HG02798 (cell line): ENCODE results near the gene COMP.

ENCODE experiments used
- ATAC-seq: cut with Tn5 transposase; IDR thresholded peaks from one replicate; pipeline ENCODE4 v1.9.1; 2021; ENCODE audit warnings: mild to moderate bottlenecking; ENCODE audit not compliant: unreplicated experiment, poor library complexity

COMP gene

GRCh38 chr19:18785179-18786124, 5.7 kb downstream of the COMP start:
- no peak for ATAC-seq

- no peak for ATAC-seq
Observed at GRCh38 chr19:18784786-18785120, 6.4 kb downstream of the COMP start.

DNA sequence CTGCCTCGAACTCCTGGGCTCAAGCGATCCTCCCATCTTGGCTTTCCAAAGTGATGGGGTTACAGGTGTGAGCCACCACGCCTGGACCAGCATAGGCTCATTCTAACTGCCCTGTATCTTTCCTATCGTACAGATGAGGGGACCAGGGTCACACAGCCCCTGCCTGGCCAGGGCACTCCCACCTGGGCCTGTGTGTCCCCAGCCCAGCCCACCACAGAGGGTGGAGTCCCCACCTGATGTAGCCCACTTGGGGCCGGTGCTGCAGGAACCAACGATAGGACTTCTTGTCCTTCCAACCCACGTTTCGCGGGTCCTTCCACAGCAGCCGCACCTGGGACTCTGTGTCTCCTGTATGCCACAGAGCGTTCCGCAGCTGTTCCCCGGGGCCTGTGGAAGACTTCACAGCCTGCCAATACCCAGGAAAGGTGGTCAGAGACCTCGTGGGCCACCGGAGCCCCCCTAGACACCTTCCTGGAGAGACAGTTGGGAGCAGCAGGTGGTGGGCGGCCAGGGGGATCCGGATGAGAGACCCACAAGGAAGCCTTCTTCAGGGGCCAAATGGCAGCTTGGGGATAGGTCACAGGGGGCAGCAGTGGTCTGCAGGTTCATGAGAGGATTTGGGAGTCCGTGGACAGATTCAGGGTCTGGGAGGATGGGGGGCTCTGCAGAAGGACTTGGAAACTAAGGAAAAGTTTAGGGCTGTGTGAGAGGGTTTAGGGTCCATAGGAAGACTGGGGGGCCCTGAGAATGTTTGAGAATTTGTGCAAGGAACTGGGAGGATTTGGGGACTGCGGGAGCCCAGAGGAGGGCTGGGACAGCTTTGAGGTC, 6.9 kb downstream of the COMP start:
- ATAC-seq, result no peak

- ATAC-seq, result no peak
Observed at GRCh38 chr19:18782559-18783225, 8.4 kb downstream of the COMP start.

DNA sequence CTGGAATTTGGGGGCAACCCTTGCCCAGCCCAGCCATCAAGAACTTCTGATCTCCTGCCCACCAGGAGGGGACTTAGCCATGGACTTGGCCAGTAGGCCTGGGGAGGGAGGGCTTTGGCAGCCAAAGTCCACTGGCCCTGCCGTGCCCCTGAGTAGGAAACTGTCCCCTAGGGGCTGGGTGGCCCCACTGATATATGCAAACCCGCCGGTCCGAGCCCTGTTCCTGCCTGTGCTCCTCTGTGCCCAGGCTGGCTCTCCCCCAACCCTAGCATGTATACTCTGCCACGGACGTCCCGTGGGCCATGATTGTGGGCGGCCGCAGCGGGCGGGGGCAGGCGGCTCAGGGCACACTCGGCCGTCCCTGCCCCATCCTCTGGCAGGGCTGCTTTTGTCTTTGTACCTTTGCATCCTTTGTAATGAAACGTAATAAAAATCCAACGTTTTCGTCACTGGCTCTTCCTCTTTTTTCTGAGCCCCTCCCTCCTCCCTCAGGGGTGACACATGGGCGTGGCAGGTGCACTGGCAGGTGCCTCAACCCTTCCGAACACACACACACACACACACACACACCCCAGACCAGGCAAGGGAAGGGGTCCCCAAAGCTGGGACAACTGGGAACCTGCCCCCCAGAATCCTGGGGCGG, 9.1 kb downstream of the COMP start:
- no peak for ATAC-seq

GRCh38 chr19:18781047-18781600, 10.0 kb downstream of the COMP start:
- ATAC-seq, result no peak

- no peak for ATAC-seq
Observed at GRCh38 chr19:18780631-18781030, 10.5 kb downstream of the COMP start.

GRCh38 chr19:18780081-18780480, 11.0 kb downstream of the COMP start:
- no peak for ATAC-seq

DNA sequence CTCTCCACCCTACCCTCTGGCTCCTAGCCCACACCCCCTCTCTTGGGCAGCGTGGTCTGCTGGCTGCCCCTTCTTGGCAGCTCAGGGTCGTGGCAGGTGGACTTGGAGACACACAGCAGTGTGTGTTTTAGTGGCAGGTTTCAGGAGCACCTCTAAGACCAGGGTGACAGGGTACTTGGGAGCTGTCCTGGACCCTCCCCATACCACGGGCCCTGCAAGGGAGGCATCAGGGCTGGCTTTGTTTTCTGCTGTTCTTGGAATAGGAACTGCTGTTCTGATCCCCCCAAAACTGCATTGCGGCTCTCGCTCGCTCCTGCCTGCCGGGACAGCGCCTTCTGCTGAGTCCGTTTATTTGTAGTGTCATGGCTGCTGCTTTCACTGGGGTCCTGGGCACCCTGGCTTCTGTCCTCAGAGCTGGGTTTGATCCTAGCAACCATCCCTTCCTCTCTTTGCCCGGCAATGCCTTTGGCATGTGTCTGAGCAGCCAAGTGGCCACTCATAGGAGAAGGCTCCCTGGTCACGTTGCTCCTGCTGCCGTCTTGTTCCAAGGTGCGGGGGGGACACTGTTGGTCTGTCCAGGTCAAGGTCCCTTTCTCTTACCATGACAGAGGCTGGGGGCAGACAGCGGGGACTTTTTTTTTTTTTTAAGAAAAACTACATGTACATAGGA, 12.1 kb downstream of the COMP start:
- ATAC-seq, result no peak

DNA sequence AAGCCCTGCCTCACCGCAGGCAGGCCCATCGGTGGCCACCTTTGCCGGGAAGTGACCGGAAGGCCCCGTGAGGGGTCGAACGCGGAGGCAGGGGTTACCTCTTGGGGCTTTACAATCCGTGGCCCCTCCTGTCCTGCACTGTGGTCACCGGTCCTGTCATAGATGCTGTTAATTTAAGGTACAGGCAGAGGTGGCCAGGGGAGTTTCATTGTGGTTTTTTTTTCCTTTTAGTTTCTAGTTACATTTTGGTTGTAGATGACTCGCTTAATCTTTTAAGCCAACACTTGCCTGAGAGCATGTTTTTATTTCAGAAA, 13.1 kb downstream of the COMP start:
- ATAC-seq, result no peak

- no peak for ATAC-seq
Observed at GRCh38 chr19:18777301-18778075, 13.6 kb downstream of the COMP start.

DNA sequence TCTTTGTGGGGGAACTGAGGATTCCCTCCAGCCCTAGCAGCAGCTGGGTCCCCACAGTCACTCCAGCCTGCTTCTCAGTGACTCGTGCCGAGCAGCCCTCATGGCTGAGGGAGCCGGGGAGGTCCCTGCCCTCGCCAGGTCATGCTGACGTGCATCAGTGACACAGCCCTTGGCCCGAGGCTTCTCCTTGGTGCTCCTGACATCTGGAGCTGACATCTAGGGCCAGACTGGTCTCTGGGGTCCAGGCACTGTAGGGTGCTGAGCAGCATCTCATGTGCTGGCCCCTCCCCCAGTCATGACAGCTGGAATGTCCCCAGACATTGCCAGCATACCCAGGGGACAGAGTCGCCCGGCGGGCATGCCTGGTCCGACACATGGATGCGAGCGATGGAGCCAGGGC, 14.4 kb downstream of the COMP start:
- no peak for ATAC-seq

- no peak for ATAC-seq
Observed at GRCh38 chr19:18776288-18776594, 14.9 kb downstream of the COMP start.

DNA sequence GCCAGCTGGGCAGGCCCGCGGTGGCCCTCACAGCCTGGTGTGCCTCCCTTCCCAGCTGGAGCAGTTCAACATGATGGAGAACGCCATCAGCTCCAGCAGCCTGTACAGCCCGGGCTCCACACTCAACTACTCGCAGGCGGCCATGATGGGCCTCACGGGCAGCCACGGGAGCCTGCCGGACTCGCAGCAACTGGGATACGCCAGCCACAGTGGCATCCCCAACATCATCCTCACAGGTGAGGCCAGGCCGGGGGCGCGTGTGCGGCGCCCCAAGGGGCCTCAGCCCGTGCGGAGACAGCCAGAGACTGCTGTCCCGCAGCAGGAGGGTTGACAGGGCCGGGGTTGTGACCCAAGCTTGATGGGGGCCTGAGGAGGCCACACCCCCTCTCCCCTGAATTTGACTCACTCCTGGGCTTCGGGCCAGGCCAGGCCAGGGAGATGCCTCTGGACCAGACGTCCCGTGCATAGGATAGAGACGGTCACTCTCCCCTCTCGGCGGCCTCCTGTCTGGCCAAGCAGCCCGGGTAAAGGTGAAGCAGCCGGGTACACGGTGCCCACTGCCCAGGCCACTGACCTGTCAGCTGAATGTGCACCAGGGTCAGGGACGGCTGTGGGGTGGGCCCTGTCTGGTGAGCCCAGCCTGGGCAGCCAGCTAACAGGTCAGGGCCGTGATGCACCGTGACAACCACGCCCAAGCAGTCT, 15.4 kb downstream of the COMP start:
- no peak for ATAC-seq

DNA sequence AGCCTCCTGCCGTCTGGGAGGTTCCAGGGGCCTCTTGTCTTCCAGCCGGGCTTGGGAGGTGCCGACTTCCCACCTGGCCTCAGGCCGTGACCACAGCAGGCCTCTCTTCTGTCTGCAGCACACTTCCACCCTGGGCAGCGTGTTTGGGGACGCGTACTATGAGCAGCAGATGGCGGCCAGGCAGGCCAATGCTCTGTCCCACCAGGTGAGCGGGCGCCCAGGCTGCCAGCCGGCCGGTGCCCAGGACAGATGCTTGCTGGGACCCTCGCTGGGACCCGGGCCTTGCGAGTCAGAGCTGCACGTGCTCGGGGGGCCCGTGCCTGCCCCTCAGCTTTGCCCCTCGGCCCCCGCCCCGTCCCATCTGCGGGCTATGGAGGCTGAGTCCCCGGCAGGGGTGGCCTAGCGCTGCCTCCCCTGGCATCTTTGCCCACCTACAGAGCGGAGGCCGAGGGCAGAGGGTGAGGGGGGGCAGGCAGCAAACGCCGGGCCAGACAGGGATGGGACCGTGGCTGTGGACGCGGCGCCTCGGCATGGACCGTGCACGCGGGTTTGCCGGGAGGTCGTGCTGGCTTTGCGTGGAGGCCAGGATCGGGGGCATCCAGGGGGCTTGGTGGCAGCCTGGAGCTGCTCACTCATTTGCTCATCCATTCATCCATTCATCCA, 16.2 kb downstream of the COMP start:
- no peak for ATAC-seq

- no peak for ATAC-seq
Observed at GRCh38 chr19:18774107-18774506, 17.0 kb downstream of the COMP start.

DNA sequence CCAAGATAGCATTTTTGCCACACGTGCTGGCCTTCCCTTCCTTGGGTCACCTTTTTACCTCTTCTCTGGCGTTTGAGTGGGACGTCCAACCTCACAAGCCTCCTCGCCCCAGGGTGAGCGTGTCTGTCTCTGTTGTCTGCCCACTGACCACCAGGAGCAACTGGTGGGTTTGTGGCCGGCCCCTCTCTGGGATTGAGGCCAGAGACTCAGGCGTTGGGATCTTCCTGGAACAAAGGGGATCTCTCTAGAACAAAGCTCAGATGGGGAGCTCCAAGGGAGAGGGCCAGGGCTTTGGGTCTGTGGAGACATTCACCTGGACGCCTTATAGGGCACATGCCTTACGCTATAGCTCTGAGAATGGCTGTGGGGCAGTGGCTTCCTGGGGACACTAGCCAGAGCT, 17.4 kb downstream of the COMP start:
- no peak for ATAC-seq
